GM18951 (cell line): ENCODE measurements around the gene PRPH.
"Not testable (repeated sequence)": the region's sequence is repeated elsewhere in the genome, so short reads cannot be mapped to it uniquely, and the experiment has no call there.

Experiments used
- POLR2A ChIP-seq: IDR thresholded peaks from 4 replicates; pipeline ENCODE4 v1.6.1; 2011; ENCODE audit warnings: mild to moderate bottlenecking; ENCODE audit not compliant: insufficient read length, insufficient read depth; ENCODE audit errors: extremely low read depth
- in situ Hi-C: fragments of 300-500 bp; cut with MboI; formaldehyde crosslinking; loops from one replicate; pipeline ENCODE4 v1.12.0; 2022; ENCODE audit warnings: low sequenced_read_pairs, mixed read lengths, inconsistent platforms; ENCODE audit not compliant: unreplicated experiment

The PRPH gene

GRCh38 chr12:49295082-49295936, at the start of gene PRPH:
Gene PRPH, plus strand, starts transcription at chr12:49295147. Its CDS starts 54 bp downstream, at chr12:49295201.
- TF ChIP-seq POLR2A = no peak
- in situ Hi-C loops = no loop called here

GRCh38 chr12:49251357-49251756, 43.6 kb upstream of the PRPH start:
- TF ChIP-seq POLR2A = no peak
- in situ Hi-C loops = no loop called here

GRCh38 chr12:49253033-49253623, 41.8 kb upstream of the PRPH start:
- in situ Hi-C loops = no loop called here
- no peak for TF ChIP-seq POLR2A

- in situ Hi-C loops = not testable (repeated sequence)
Measured at GRCh38 chr12:49255456-49255855, 39.5 kb upstream of the PRPH start.

GRCh38 chr12:49255857-49256637, 38.9 kb upstream of the PRPH start:
- TF ChIP-seq POLR2A = no peak
- in situ Hi-C loops = no loop called here

- in situ Hi-C loops = not testable (repeated sequence)
Measured at GRCh38 chr12:49257508-49258184, 37.3 kb upstream of the PRPH start.

- TF ChIP-seq POLR2A = no peak
- in situ Hi-C loops = no loop called here
Measured at GRCh38 chr12:49259452-49259851, 35.5 kb upstream of the PRPH start.

GRCh38 chr12:49260166-49260565, 34.8 kb upstream of the PRPH start:
- TF ChIP-seq POLR2A = no peak
- in situ Hi-C loops = no loop called here

GRCh38 chr12:49260571-49261363, 34.2 kb upstream of the PRPH start:
- in situ Hi-C loops = no loop called here
- no peak for TF ChIP-seq POLR2A

GRCh38 chr12:49261721-49262120, 33.2 kb upstream of the PRPH start:
- no peak for TF ChIP-seq POLR2A
- in situ Hi-C loops = no loop called here

- TF ChIP-seq POLR2A = no peak
- in situ Hi-C loops = no loop called here
Measured at GRCh38 chr12:49263400-49263763, 31.6 kb upstream of the PRPH start.

- in situ Hi-C loops = no loop called here
Measured at GRCh38 chr12:49264466-49264872, 30.5 kb upstream of the PRPH start.

More at GRCh38 chr12:49264466-49264872, 30.5 kb upstream of the PRPH start:
- no peak for TF ChIP-seq POLR2A
